GM13977 (cell line): ENCODE measurements around the gene TIAM1.

ENCODE experiments used
- DNase-seq: peaks from one replicate; pipeline ENCODE4 v3.0.0; 2012; ENCODE audit warnings: low spot score
- CTCF ChIP-seq: IDR thresholded peaks from 2 replicates; pipeline ENCODE4 v1.5.1; 2012; ENCODE audit warnings: mild to moderate bottlenecking, control low read depth; ENCODE audit not compliant: insufficient read depth; ENCODE audit errors: extremely low read depth, missing control alignments
- in situ Hi-C: fragments of 300-500 bp; cut with MboI; formaldehyde crosslinking; loops from one replicate; pipeline ENCODE4 v1.12.0; 2022; ENCODE audit warnings: low sequenced_read_pairs, low pct_unique_long_range_greater_than_20kb, mixed read lengths, inconsistent platforms; ENCODE audit not compliant: unreplicated experiment

Gene TIAM1

GRCh38 chr21:31159808-31160207 is 184.3 kb downstream of the TIAM1 start:
- no peak for DNase-seq
- in situ Hi-C loops = no loop called here
- TF ChIP-seq CTCF = no peak

- in situ Hi-C loops = no loop called here
- DNase-seq = no peak
- no peak for TF ChIP-seq CTCF
These were observed 185.1 kb downstream of the TIAM1 start for GRCh38 chr21:31158789-31159581.

- TF ChIP-seq CTCF = no peak
- DNase-seq = no peak
- in situ Hi-C loops = no loop called here
These were observed 186.3 kb downstream of the TIAM1 start for GRCh38 chr21:31157756-31158155.

- in situ Hi-C loops = no loop called here
- no peak for TF ChIP-seq CTCF
These were observed 187.4 kb downstream of the TIAM1 start for GRCh38 chr21:31156662-31157061.

GRCh38 chr21:31156169-31156568 is 187.9 kb downstream of the TIAM1 start:
- in situ Hi-C loops = no loop called here
- no peak for DNase-seq
- TF ChIP-seq CTCF = no peak

More at GRCh38 chr21:31156662-31157061, 187.4 kb downstream of the TIAM1 start:
- no peak for DNase-seq

GRCh38 chr21:31151156-31152045 is 192.7 kb downstream of the TIAM1 start:
- TF ChIP-seq CTCF = no peak
- in situ Hi-C loops = no loop called here
- no peak for DNase-seq
